SU-DHL-6 (cell line): ENCODE data around the gene TP63.
A peak's percentile ranks its signal among the peaks of the same experiment; 100 is the strongest.

Experiments used
- H2AFZ ChIP-seq: fragments of 200-600 bp; sonication (generic); 2 replicates; pipeline ENCODE4 v1.6.1; 2014; ENCODE audit warnings: low read depth, mild to moderate bottlenecking, moderate library complexity, mixed read lengths, antibody characterized with exemption, low read length; ENCODE audit not compliant: severe bottlenecking
- H3F3A ChIP-seq: fragments of 200-600 bp; shearing (Covaris generic); 2 replicates; pipeline ENCODE4 v1.6.0; 2016; ENCODE audit warnings: antibody characterized with exemption, mild to moderate bottlenecking; ENCODE audit not compliant: insufficient read depth
- H3K27ac ChIP-seq: fragments of 200-600 bp; sonication (generic); 2 replicates; pipeline ENCODE4 v1.5.1; 2016; ENCODE audit warnings: low read depth, mild to moderate bottlenecking, low read length, moderate library complexity, mixed read lengths
- H3K27me3 ChIP-seq: fragments of 200-600 bp; sonication (generic), shearing (Covaris generic); 2 replicates; pipeline ENCODE4 v1.6.0; 2014; ENCODE audit warnings: mild to moderate bottlenecking, low read length
- H3K36me3 ChIP-seq: fragments of 200-600 bp; sonication (generic); 2 replicates; pipeline ENCODE4 v1.6.1; 2014; ENCODE audit warnings: mild to moderate bottlenecking, low read length, mixed read lengths
- H3K4me2 ChIP-seq: fragments of 300-600, 200-600 bp; shearing (Covaris generic), sonication (generic); 2 replicates; pipeline ENCODE4 v1.6.0; 2014; ENCODE audit warnings: low read length, low read depth, mild to moderate bottlenecking; ENCODE audit not compliant: poor library complexity, severe bottlenecking
- H3K4me3 ChIP-seq: fragments of 200-600 bp; sonication (generic); 2 replicates; pipeline ENCODE4 v1.5.1; 2014; ENCODE audit warnings: antibody characterized with exemption, low read length, mild to moderate bottlenecking, mixed read lengths; ENCODE audit not compliant: insufficient read depth, poor library complexity, severe bottlenecking
- H3K79me2 ChIP-seq: fragments of 200-600 bp; sonication (generic); 2 replicates; pipeline ENCODE4 v1.6.1; 2014; ENCODE audit warnings: mild to moderate bottlenecking, low read length, moderate library complexity; ENCODE audit not compliant: insufficient read depth
- H3K9ac ChIP-seq: fragments of 200-600 bp; sonication (generic); 2 replicates; pipeline ENCODE4 v1.7.0; 2014; ENCODE audit warnings: mild to moderate bottlenecking, low read length
- H3K9me2 ChIP-seq: fragments of 200-600 bp; sonication (generic); replicated peaks from 2 replicates; pipeline ENCODE4 v1.6.1; 2014; ENCODE audit warnings: low read length; ENCODE audit not compliant: insufficient read depth
- H3K9me3 ChIP-seq: fragments of 200-600 bp; sonication (generic); 2 replicates; pipeline ENCODE4 v1.6.1; 2014; ENCODE audit warnings: low read length, mixed read lengths; ENCODE audit not compliant: insufficient read depth
- H4K20me1 ChIP-seq: fragments of 200-600 bp; sonication (generic); 2 replicates; pipeline ENCODE4 v1.6.1; 2014; ENCODE audit warnings: low read depth, mild to moderate bottlenecking, antibody characterized with exemption, low read length, moderate library complexity, mixed read lengths
- CTCF ChIP-seq: fragments of 200-600 bp; sonication (generic); IDR thresholded peaks from one replicate; pipeline ENCODE4 v1.5.1; 2017; ENCODE audit warnings: antibody characterized with exemption, mild to moderate bottlenecking, low read length, moderate library complexity; ENCODE audit not compliant: insufficient read depth, poor library complexity, severe bottlenecking
- EZH2phosphoT487 ChIP-seq: fragments of 200-600 bp; sonication (generic), shearing (Covaris generic); conservative IDR thresholded peaks from 2 replicates; pipeline ENCODE4 v1.6.1; 2018; ENCODE audit warnings: mild to moderate bottlenecking, antibody characterized with exemption, low read length, moderate library complexity, mixed read lengths

TP63 gene

GRCh38 chr3:189635339-189635738 lies 4.2 kb downstream of the TP63 start:
- Histone ChIP-seq H4K20me1 (no peaks in the 10 kb centered on the region), H3F3A (no peaks in the 10 kb centered on the region), H2AFZ (no peak overlapping the region), H3K4me3 (no peak overlapping the region), H3K9me2 (no peaks in the 10 kb centered on the region), H3K79me2 (peaks cover 13% of the 10 kb centered on the region; the same call in 1 of the 2 replicates), H3K27ac (0 out of 2 replicates have a peak overlapping the region, but pooled peaks have one; percentile 12), H3K4me2 (peak overlapping the region; percentile 58), H3K36me3 (no peaks in the 10 kb centered on the region), H3K9ac (no peak overlapping the region), H3K27me3 (no peaks in the 10 kb centered on the region), H3K9me3 (no peaks in the 10 kb centered on the region)
- no peak for TF ChIP-seq EZH2phosphoT487
- TF ChIP-seq CTCF, result no peak

- no peak overlapping the region for H3K9ac ChIP-seq
- H3K27me3 ChIP-seq, result no peaks in the 10 kb centered on the region
- H3K36me3 ChIP-seq, result no peaks in the 10 kb centered on the region
- peak overlapping the region; percentile 9 for H3K4me2 ChIP-seq
- no peaks in the 10 kb centered on the region for H3K9me2 ChIP-seq
- H3F3A ChIP-seq, result no peaks in the 10 kb centered on the region
- H3K9me3 ChIP-seq, result no peaks in the 10 kb centered on the region
- H3K27ac ChIP-seq, result no peak overlapping the region
- no peak overlapping the region for H3K4me3 ChIP-seq
- H4K20me1 ChIP-seq, result no peaks in the 10 kb centered on the region
- TF ChIP-seq CTCF, result no peak
- no peak for TF ChIP-seq EZH2phosphoT487
- peaks cover 13% of the 10 kb centered on the region; the same call in 1 of the 2 replicates for H3K79me2 ChIP-seq
- no peak overlapping the region for H2AFZ ChIP-seq
Measured at GRCh38 chr3:189636048-189636447, 4.9 kb downstream of the TP63 start.

GRCh38 chr3:189637750-189638149 lies 6.6 kb downstream of the TP63 start:
- no peaks in the 10 kb centered on the region for H3F3A ChIP-seq
- H3K9me2 ChIP-seq, result no peaks in the 10 kb centered on the region
- peak overlapping the region; percentile 1 for H3K4me2 ChIP-seq
- no peak overlapping the region for H3K9ac ChIP-seq
- no peaks in the 10 kb centered on the region for H3K9me3 ChIP-seq
- H3K36me3 ChIP-seq, result no peaks in the 10 kb centered on the region
- H3K4me3 ChIP-seq, result no peak overlapping the region
- H3K27me3 ChIP-seq, result no peaks in the 10 kb centered on the region
- H4K20me1 ChIP-seq, result no peaks in the 10 kb centered on the region
- H3K79me2 ChIP-seq, result peaks cover 10% of the 10 kb centered on the region; the same call in 1 of the 2 replicates
- no peak overlapping the region for H3K27ac ChIP-seq
- H2AFZ ChIP-seq, result no peak overlapping the region
- TF ChIP-seq CTCF, result no peak
- no peak for TF ChIP-seq EZH2phosphoT487
